GM19452 (cell line): Measurements from ENCODE around the gene TBC1D4.

Experiments
- ATAC-seq: cut with Tn5 transposase; IDR thresholded peaks from one replicate; pipeline ENCODE4 v1.9.1; 2021; ENCODE audit not compliant: unreplicated experiment

TBC1D4 gene

DNA sequence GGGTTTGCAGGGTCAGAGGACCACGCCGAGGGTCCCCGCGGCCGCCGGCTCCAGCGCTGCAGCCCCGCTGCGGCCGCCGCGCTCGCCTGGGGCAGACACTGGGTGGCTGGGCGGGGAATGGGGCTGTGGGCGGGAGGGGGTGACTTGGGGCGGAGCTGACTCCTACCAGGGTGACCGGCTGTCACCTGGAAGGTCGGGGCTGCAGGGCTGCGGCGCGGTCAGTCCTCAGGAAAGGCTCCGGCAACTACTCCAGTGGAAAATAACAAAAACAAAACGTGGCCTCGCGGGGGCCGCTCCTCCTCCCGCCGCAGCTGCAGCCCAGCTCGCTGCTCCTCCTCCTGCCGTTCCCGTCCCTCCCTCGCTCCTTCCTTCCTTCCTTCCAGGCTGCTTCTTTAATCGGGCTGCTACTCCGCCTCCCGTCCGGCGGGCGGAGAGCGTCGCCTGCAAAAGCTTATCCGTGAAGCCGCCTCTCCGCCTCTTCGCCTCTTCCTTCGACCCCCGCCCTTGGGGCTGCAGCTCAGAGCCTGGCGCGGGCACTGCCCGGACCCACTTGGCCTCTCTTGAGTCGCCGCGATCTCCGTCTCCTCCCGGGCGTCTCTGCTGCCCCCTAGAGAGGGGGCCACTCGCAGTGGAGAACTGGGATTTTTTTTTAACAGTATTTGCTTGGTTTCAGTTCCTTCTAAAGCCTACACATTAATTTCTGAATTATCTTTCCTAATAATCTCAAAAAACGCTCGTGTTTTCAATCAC, at the start of gene TBC1D4:
TSS of gene TBC1D4 (minus strand) at position 100 of the 750 bp plus-strand sequence. CDS start 402 bp downstream, outside the sequence.
- peak; percentile 74 for ATAC-seq

GRCh38 chr13:75530549-75530961, 48.6 kb upstream of the TBC1D4 start:
- ATAC-seq = no peak

DNA sequence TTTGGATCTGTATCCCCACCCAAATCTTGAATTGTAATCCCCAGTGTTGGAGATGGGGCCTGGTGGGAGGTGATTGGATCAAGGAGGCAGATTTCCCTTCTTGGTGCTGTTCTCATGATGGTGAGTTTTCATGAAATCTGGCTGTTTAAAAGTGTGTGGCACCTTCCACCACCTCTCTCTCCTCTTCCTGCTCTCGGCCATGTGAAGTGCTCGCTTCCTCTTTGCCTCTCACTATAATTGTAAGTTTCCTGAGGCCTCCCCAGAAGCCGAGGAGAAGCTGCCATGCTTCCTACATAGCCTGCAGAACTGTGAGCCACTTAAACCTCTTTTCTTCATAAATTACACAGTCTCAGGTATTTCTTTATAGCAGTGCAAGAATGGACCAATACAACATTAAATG, 40.0 kb upstream of the TBC1D4 start:
- ATAC-seq = no peak

DNA sequence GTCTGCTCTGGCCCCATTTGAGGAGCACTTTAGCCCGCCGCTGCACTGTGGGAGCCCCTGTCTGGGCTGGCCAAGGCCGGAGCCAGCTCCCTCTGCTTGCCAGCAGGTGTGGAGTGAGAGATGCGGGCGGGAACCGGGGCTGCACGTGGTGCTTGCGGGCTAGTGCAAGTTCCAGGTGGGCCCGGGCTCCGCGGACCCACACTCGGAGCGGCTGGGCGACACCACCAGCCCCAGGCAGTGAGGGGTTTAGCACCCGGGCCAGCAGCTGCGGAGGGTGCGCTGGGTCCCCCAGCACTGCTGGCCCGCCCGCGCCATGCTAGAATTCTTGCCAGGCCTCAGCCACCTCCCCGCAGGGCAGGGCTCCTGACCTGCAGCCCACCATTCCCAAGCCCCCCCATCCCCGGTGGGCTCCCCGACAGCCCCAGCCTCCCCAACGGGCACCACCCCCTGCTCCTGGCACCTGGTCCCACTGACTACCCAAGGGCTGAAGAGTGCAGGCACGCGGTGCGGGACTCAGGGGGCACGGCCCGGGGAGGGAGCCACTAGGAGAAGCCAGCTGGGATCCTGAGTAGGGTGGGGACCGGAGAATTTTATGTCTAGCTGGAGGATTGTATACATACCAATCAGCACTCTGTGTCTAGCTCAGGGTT, 36.6 kb upstream of the TBC1D4 start:
- ATAC-seq = no peak

- no peak for ATAC-seq
Observed at GRCh38 chr13:75514080-75514995, 32.4 kb upstream of the TBC1D4 start.

GRCh38 chr13:75513271-75513670, 31.3 kb upstream of the TBC1D4 start:
- ATAC-seq = no peak

- ATAC-seq = peak; percentile 91
Observed at GRCh38 chr13:75512253-75512652, 30.3 kb upstream of the TBC1D4 start.

GRCh38 chr13:75511051-75511625, 29.2 kb upstream of the TBC1D4 start:
- no peak for ATAC-seq

GRCh38 chr13:75508002-75508548, 26.1 kb upstream of the TBC1D4 start:
- ATAC-seq = no peak

GRCh38 chr13:75507027-75508001, 25.3 kb upstream of the TBC1D4 start:
- no peak for ATAC-seq

GRCh38 chr13:75506018-75506417, 24.0 kb upstream of the TBC1D4 start:
- ATAC-seq = no peak

- ATAC-seq = no peak
Observed at GRCh38 chr13:75505327-75505726, 23.4 kb upstream of the TBC1D4 start.

DNA sequence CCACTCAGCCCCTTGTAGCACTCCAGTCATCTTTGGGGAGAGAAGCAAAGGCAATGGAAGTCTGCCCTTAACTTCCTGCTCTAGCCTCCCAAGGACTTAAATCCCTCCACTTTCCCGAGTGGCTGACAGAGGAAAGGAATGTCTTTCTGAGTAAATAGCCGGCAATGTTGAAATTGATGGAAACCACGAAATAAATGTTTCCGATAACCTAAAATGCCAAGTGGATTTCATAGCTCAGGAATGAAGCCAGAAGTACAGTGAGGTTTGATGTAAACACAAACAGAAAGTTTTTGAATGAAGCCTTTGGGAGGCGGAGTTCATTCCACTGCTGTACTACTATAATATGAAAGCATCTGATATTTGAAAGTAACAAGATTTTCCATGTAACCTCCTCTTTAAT, 14.0 kb upstream of the TBC1D4 start:
- ATAC-seq = no peak

DNA sequence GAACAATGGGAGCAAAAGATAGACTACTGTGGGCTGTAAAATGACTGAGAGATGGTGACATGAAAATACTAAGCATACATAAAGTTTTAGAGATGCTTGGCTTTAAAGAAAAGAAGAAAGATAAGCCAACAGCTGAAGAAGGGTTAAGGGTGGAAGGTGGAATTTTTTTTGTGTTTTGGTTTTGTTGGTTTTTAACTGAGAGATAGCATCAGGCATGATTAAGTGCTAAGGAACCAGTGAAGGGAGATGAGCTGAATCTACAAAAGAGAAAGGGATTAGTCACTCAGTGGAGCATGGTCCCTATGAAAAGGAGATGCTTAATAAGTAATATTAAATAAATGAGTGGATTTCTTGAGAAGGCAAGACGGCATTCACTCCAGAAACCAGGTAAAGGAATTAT, 12.5 kb upstream of the TBC1D4 start:
- no peak for ATAC-seq

DNA sequence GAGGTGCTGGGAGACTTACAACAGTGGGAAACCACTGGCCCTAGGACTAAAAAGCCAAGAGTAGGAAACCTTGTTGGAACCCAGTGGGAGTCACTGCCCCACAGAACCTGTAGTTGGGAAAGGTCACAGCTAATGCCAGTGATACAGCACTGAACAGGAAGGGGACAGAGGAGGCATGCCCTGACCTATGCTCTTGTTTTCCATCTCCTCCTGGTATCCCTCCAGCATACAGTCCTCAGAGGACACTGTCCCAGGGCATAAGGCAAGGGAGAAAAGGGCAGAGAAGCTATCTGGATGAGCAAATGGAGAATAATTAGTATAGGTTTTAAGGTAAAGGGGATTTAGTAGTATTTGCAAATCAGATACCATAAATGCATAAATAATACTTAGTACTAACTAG, 11.2 kb upstream of the TBC1D4 start:
- ATAC-seq = no peak

- ATAC-seq = no peak
Observed at GRCh38 chr13:75492389-75492788, 10.4 kb upstream of the TBC1D4 start.

DNA sequence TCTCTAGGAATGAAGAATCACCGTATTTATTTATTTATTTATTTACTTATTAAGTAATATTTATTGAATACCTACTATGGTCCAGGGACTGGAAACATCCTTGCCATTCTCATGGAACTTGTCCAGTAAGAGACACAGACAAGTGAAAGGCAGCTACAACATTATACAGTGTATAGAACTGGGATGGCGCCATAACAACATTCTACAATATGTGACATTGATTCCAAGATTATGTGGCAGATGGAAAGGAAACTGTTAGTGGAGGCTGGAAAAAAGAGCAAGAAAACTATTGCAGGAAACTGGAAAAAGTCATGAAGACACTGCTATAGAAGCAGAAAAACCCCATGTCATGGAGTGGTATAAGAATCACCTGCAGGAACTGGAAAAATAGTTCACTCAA, 9.4 kb upstream of the TBC1D4 start:
- no peak for ATAC-seq

DNA sequence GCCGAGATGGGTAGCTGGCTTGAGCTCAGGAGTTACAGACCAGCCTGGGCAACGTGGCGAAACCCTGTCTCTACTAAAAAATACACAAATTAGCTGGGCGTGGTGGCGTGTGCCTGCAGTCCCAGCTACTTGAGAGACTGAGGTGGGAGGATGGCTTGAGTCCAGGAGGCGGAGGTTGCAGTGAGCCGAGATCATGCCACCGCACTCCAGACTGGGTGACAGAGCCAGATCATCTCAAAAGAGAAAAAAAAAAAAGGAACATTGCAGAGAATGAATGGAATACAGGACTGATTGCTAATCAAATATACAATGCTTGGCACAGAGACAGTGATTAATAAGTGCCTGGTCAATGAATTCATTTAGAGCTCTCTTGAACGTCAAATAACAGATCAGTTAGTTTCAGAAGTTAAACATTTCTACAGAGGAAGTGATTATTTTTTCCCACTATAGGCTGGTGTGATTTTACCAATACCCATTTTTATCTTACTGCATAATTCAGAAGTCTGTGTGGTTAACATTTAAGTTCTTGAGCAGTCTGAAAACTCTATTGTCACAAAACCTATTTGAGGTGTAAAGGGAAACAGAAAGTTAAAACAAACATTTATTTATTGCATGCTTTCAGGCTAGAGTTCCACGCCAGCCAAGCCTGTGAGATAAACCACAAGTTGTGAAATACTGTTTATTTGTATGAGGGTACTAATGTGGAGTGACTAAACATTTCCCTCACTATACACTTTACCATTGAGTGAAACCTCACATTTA, 7.7 kb upstream of the TBC1D4 start:
- ATAC-seq = peak; percentile 92
